Measurements from ENCODE around the gene TOX2.

GRCh38 chr20:44016525-44016924 is 101.9 kb downstream of the TOX2 start:
- no peak for TF ChIP-seq CTCF (IDR thresholded peaks at IDR 0.05)
- no peak for TF ChIP-seq POLR2A (IDR thresholded peaks at IDR 0.05)

Data from ovary (tissue), 3 donors.